Esophagus squamous epithelium (tissue), 4 donors: Measurements from ENCODE around the gene MAPKAPK3.

Source experiments
- CTCF ChIP-seq, 6 experiments: fragments of 450-650 bp in 4 of 6; fragments of 200-600 bp in 2 of 6; sonication (generic) in 2 of 6; IDR thresholded peaks; one replicate each; pipeline ENCODE4 v1.5.1; 2016 to 2019; ENCODE audit warnings: antibody characterized with exemption in 6 of 6, mild to moderate bottlenecking in 4 of 6, moderate library complexity in 4 of 6
- POLR2A ChIP-seq, 4 donors: fragments of 450-650 bp; IDR thresholded peaks; one replicate each; pipeline ENCODE4 v1.6.1; 2017; ENCODE audit warnings: antibody characterized with exemption in 4 of 4, mild to moderate bottlenecking in 4 of 4, moderate library complexity in 3 of 4

- TF ChIP-seq CTCF (IDR thresholded peaks at IDR 0.05) (no peak), POLR2A (IDR thresholded peaks at IDR 0.05) (no peak)
Measured at GRCh38 chr3:50622881-50623280, 5.9 kb downstream of the MAPKAPK3 start.
